Mesodermal cell (in vitro differentiated cells): ENCODE results near the gene VCAN.

Experiments
- H3K27ac ChIP-seq: 2 replicates; pipeline ENCODE4 v1.7.0; 2013; ENCODE audit warnings: mild to moderate bottlenecking, low read depth, low read length, moderate library complexity; ENCODE audit not compliant: severe bottlenecking
- H3K36me3 ChIP-seq: 2 replicates; pipeline ENCODE4 v1.7.1; 2013; ENCODE audit warnings: mild to moderate bottlenecking, low read length, moderate library complexity; ENCODE audit not compliant: control insufficient read depth, insufficient read depth
- H3K4me1 ChIP-seq: one replicate; pipeline ENCODE4 v1.7.1; 2013; ENCODE audit warnings: mild to moderate bottlenecking, low read length; ENCODE audit not compliant: insufficient read depth, control insufficient read depth, poor library complexity, severe bottlenecking
- H3K4me3 ChIP-seq: 2 replicates; pipeline ENCODE4 v1.7.0; 2013; ENCODE audit warnings: low read length, control low read depth, mild to moderate bottlenecking; ENCODE audit not compliant: insufficient read depth, poor library complexity, severe bottlenecking; ENCODE audit errors: extremely low read depth
- H3K9me3 ChIP-seq: 2 replicates; pipeline ENCODE4 v1.7.1; 2013; ENCODE audit warnings: mild to moderate bottlenecking, low read length, moderate library complexity; ENCODE audit not compliant: control insufficient read depth
- WGBS, 2 experiments: methylation state at CpG; one replicate each; pipeline ENCODE4 v1.1.5; 2013; ENCODE audit warnings: missing lambda C conversion rate in 2 of 2; ENCODE audit not compliant: insufficient coverage in 2 of 2; 5-methylcytosine and 5-hydroxymethylcytosine counted together

The VCAN gene

GRCh38 chr5:83475935-83476814, 4.6 kb downstream of the VCAN start:
- 0% methylated on average over 2 of the region's 5 CpGs; no CpG with 5 or more reads in 1 of the 2 experiments for WGBS, 2 experiments
- peaks cover 10% of the 10 kb centered on the region for H3K4me1 ChIP-seq
- H3K27ac ChIP-seq: peak overlapping the region; percentile 54
- no peaks in the 10 kb centered on the region for H3K9me3 ChIP-seq
- peaks cover 22% of the 10 kb centered on the region for H3K36me3 ChIP-seq
- H3K4me3 ChIP-seq: peak overlapping the region; percentile 14

GRCh38 chr5:83482961-83483360, 11.4 kb downstream of the VCAN start:
- no peaks in the 10 kb centered on the region for H3K9me3 ChIP-seq
- no peak overlapping the region for H3K4me3 ChIP-seq
- H3K36me3 ChIP-seq: peaks cover 65% of the 10 kb centered on the region
- no peak overlapping the region for H3K27ac ChIP-seq
- H3K4me1 ChIP-seq: peaks cover 4% of the 10 kb centered on the region
- 83% methylated on average over 1 of the region's 1 CpG; no CpG with 5 or more reads in 1 of the 2 experiments for WGBS, 2 experiments

DNA sequence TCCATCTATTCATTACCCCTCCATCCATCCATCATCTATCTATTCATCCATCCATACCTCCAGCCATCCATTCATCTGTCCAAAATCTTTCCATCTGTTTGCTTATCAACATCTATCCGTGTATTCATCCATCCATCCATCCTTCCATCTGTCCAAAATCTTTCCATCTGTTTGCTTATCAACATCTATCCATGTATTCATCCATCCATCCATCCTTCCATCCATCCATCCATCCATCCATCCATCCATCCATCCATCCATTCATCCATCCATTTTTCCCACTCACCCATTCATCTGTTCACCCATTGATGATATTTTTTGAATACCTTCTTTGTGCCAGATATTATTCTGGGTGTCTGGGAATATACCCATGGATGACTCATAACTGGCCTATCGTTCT, 12.8 kb downstream of the VCAN start:
- H3K4me3 ChIP-seq: no peak overlapping the region
- H3K36me3 ChIP-seq: peaks cover 52% of the 10 kb centered on the region
- H3K4me1 ChIP-seq: peaks cover 4% of the 10 kb centered on the region
- 86 to 94% methylated on average over 1 of the region's 2 CpGs for WGBS, 2 experiments
- no peak overlapping the region for H3K27ac ChIP-seq
- no peaks in the 10 kb centered on the region for H3K9me3 ChIP-seq

DNA sequence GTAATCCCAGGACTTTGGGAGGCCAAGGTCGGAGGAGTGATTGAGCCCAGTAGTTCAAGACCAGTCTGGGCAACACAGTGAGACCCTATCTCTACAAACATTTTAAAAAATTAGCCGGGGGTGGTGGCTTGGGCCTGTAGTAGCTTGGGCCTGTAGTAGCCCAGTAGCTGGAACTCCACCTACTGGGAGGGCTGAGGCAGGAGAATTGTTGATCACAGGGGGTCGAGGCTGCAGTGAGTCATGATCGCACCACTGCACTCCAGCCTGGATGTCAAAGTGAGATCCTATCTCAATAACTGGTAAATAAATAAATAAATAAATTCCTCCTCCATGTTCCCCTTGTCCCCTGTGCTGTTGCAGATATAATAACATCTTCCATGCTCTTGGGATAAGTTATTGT, 14.3 kb downstream of the VCAN start:
- H3K4me1 ChIP-seq: peaks cover 4% of the 10 kb centered on the region
- no peak overlapping the region for H3K27ac ChIP-seq
- H3K9me3 ChIP-seq: no peaks in the 10 kb centered on the region
- H3K4me3 ChIP-seq: no peak overlapping the region
- peaks cover 58% of the 10 kb centered on the region for H3K36me3 ChIP-seq
- WGBS, 2 experiments: no CpG with 5 or more reads among the region's 4 CpGs

DNA sequence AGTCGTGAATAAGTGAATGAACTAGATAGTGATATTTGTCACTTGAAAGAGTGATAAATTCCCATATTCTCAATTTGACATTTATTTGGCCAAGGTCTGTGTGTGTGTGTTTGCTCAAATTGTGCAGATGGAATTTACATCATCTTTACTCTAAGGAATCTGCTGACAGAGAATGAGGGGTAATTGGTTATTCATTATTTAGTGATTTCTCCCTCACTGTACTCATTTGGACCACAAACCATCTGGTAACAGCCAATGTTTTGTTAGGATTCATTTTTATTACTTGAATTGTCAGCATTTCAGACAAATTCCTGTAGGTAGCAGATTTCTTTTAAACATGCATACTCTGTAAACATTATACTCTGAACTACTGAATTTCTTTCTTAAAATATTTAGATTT, 15.6 kb downstream of the VCAN start:
- H3K4me1 ChIP-seq: peaks cover 6% of the 10 kb centered on the region
- no peaks in the 10 kb centered on the region for H3K9me3 ChIP-seq
- no CpG with 5 or more reads among the region's 1 CpG for WGBS, 2 experiments
- H3K27ac ChIP-seq: no peak overlapping the region
- peaks cover 60% of the 10 kb centered on the region for H3K36me3 ChIP-seq
- no peak overlapping the region for H3K4me3 ChIP-seq

- Histone ChIP-seq H3K27ac (no peak overlapping the region), H3K4me1 (peaks cover 10% of the 10 kb centered on the region), H3K36me3 (peaks cover 61% of the 10 kb centered on the region), H3K9me3 (no peaks in the 10 kb centered on the region), H3K4me3 (no peak overlapping the region)
- WGBS, 2 experiments: no CpG with 5 or more reads among the region's 1 CpG
Observed at GRCh38 chr5:83488271-83488670, 16.7 kb downstream of the VCAN start.

GRCh38 chr5:83488821-83489220, 17.3 kb downstream of the VCAN start:
- Histone ChIP-seq H3K27ac (no peak overlapping the region), H3K36me3 (peaks cover 61% of the 10 kb centered on the region), H3K9me3 (no peaks in the 10 kb centered on the region), H3K4me3 (no peak overlapping the region), H3K4me1 (peaks cover 10% of the 10 kb centered on the region)

GRCh38 chr5:83490203-83490602, 18.7 kb downstream of the VCAN start:
- no peak overlapping the region for H3K4me3 ChIP-seq

GRCh38 chr5:83492331-83492730, 20.8 kb downstream of the VCAN start:
- 80% methylated on average over 1 of the region's 1 CpG; no CpG with 5 or more reads in 1 of the 2 experiments for WGBS, 2 experiments
- Histone ChIP-seq H3K36me3 (peaks cover 59% of the 10 kb centered on the region), H3K27ac (no peak overlapping the region), H3K4me3 (no peak overlapping the region), H3K4me1 (peaks cover 6% of the 10 kb centered on the region), H3K9me3 (no peaks in the 10 kb centered on the region)

More at GRCh38 chr5:83490203-83490602, 18.7 kb downstream of the VCAN start:
- Histone ChIP-seq H3K36me3 (peaks cover 61% of the 10 kb centered on the region), H3K9me3 (no peaks in the 10 kb centered on the region), H3K4me1 (peaks cover 10% of the 10 kb centered on the region), H3K27ac (no peak overlapping the region)
- WGBS, 2 experiments: 96 to 100% methylated on average over 8 of the region's 9 CpGs

- Histone ChIP-seq H3K27ac (no peak overlapping the region), H3K4me1 (peaks cover 6% of the 10 kb centered on the region), H3K9me3 (no peaks in the 10 kb centered on the region), H3K36me3 (peaks cover 67% of the 10 kb centered on the region), H3K4me3 (no peak overlapping the region)
- 74 to 80% methylated on average over 5 of the region's 7 CpGs for WGBS, 2 experiments
Observed at GRCh38 chr5:83493644-83494043, 22.1 kb downstream of the VCAN start.

DNA sequence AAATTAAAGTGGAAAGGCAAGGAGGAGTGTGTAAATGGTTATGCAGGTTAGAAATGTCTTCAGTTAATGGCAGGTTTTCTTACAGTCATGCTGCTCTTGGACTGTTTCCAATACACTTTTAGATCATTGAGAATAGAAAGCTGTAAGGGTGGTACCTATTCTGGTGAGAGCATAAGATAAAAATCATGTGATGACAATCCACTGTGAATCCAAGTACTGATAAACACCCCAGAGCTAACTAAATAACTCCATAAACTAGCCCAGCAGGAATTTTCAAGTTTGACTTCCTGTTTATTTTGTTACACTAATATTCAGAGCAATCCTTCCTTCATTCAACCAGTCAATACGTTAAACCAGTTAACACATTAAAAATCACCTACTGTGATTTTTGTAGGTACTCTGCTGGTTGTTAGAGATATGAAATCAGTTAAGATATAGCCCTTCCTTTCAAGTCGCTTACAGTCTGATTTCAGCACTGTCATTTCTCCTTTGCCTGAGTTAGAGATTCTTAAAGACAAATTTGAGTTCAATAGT, 22.6 kb downstream of the VCAN start:
- Histone ChIP-seq H3K27ac (no peak overlapping the region), H3K9me3 (no peaks in the 10 kb centered on the region), H3K4me3 (no peak overlapping the region), H3K4me1 (peaks cover 6% of the 10 kb centered on the region), H3K36me3 (peaks cover 72% of the 10 kb centered on the region)
- WGBS, 2 experiments: 100% methylated on average over 1 of the region's 2 CpGs; no CpG with 5 or more reads in 1 of the 2 experiments
